GM12878 (cell line): ENCODE results near the gene CALHM3. TPM values are rescaled to one million over a fixed set of nuclear protein-coding genes. Genes with fewer than 3 reads are reported as not detected.
A peak's percentile ranks its signal among the peaks of the same experiment; 100 is the strongest.

ENCODE experiments used
- ATAC-seq: fragments of 200-7000 bp; cut with Tn5 transposase; 3 replicates; pipeline ENCODE4 v1.9.1; 2020; ENCODE audit warnings: mild to moderate bottlenecking, moderate library complexity
- BruUV-seq: library from RNA; stranded (reverse); fragments of 400-500 nt; replicated peaks from 2 replicates; lab custom pipeline; 2021; lab: Mats Ljungman, UMichigan
- CTCF ChIA-PET: fragments of 300-600 bp; sonication (Branson Sonifier 250); formaldehyde crosslinking; extraction: SDS; loops from one replicate; lab custom pipeline; 2021; ENCODE audit warnings: inconsistent platforms; lab: Yijun Ruan, JAX
- POLR2A ChIA-PET: fragments of 350-600 bp; formaldehyde crosslinking; extraction: SDS; loops from one replicate; lab custom pipeline; 2021; ENCODE audit warnings: inconsistent platforms; lab: Charles Lee
- RAD21 ChIA-PET: fragments of 300-600 bp; sonication (Branson Sonifier 250); formaldehyde crosslinking; loops from one replicate; lab custom pipeline; 2023; ENCODE audit warnings: antibody characterized with exemption; ENCODE audit not compliant: unreplicated experiment; lab: Charles Lee
- SMC1A ChIA-PET: fragments of 300-600 bp; sonication (Branson Sonifier 250); formaldehyde crosslinking; loops from one replicate; lab custom pipeline; 2023; ENCODE audit not compliant: unreplicated experiment, uncharacterized antibody; lab: Charles Lee
- DNase-seq: peaks from one replicate; pipeline ENCODE4 v3.0.0-alpha.2; 2011; ENCODE audit warnings: low read depth, low spot score
- FAIRE-seq: peaks from 3 replicates; lab custom pipeline; 2011; peaks lifted over from hg19 to GRCh38; lab: Jason Lieb, UNC
- H2AFZ ChIP-seq: 2 replicates; pipeline ENCODE4 v1.6.0; 2011; ENCODE audit warnings: low read depth, low read length, control low read depth; ENCODE audit not compliant: control insufficient read depth
- H3K27ac ChIP-seq: 2 replicates; pipeline ENCODE4 v1.5.1; 2011; ENCODE audit warnings: control low read depth; ENCODE audit not compliant: control insufficient read depth, insufficient read depth
- H3K27me3 ChIP-seq, 2 experiments: replicated peaks in 1 of 2; 2 replicates each; pipeline versions ENCODE4 v1.6.0 to v1.6.1; 2011; ENCODE audit warnings: low read length in 1 of 2; ENCODE audit not compliant: control insufficient read depth in 2 of 2, insufficient read depth in 2 of 2
- H3K36me3 ChIP-seq, 2 experiments: 2 replicates each; pipeline ENCODE4 v1.5.1; 2011; ENCODE audit warnings: low read length in 1 of 2; ENCODE audit not compliant: control insufficient read depth in 2 of 2, insufficient read depth in 2 of 2
- H3K4me1 ChIP-seq: 2 replicates; pipeline ENCODE4 v1.6.1; 2011; ENCODE audit warnings: mild to moderate bottlenecking, low read length, moderate library complexity, mixed read lengths; ENCODE audit not compliant: control insufficient read depth, insufficient read depth
- H3K4me2 ChIP-seq: 2 replicates; pipeline ENCODE4 v1.6.0; 2011; ENCODE audit warnings: control low read depth; ENCODE audit not compliant: control insufficient read depth, insufficient read depth
- H3K4me3 ChIP-seq: fragments of 200-600 bp; sonication (generic); 2 replicates; pipeline ENCODE4 v1.5.1; 2016
- H3K79me2 ChIP-seq: 2 replicates; pipeline ENCODE4 v1.6.0; 2011; ENCODE audit warnings: low read length; ENCODE audit not compliant: control insufficient read depth, insufficient read depth
- H3K9ac ChIP-seq: 2 replicates; pipeline ENCODE4 v1.8.0; 2011; ENCODE audit warnings: low read length, control low read depth, mixed read lengths; ENCODE audit not compliant: control insufficient read depth, insufficient read depth
- H3K9me3 ChIP-seq: replicated peaks from 3 replicates; pipeline ENCODE4 v1.5.1; 2011; ENCODE audit warnings: mild to moderate bottlenecking, low read length; ENCODE audit not compliant: control insufficient read depth, insufficient read depth
- H4K20me1 ChIP-seq: 2 replicates; pipeline ENCODE4 v1.6.0; 2011; ENCODE audit not compliant: control insufficient read depth, insufficient read depth
- CEBPZ ChIP-seq: fragments of 150-350 bp; IDR thresholded peaks from 2 replicates; pipeline ENCODE4 v1.6.1; 2016; ENCODE audit warnings: low read depth, low read length
- CHD1 ChIP-seq: IDR thresholded peaks from 2 replicates; pipeline ENCODE4 v1.6.1; 2012; ENCODE audit warnings: low read depth, low read length, improper control_type of control experiment
- CHD4 ChIP-seq: fragments of 200-600 bp; sonication (generic); IDR thresholded peaks from 2 replicates; pipeline ENCODE4 v1.6.1; 2016; ENCODE audit warnings: mild to moderate bottlenecking
- CREM ChIP-seq: IDR thresholded peaks from 2 replicates; pipeline ENCODE4 v1.6.1; 2014; ENCODE audit warnings: antibody characterized with exemption, low read depth
- CUX1 ChIP-seq: IDR thresholded peaks from 2 replicates; pipeline ENCODE4 v1.6.1; 2012; ENCODE audit warnings: improper control_type of control experiment, low read depth, low read length; ENCODE audit not compliant: insufficient replicate concordance
- EGR1 ChIP-seq, 2 experiments: IDR thresholded peaks; 1 replicate in 1 of 2; 2 replicates in 1 of 2; pipeline ENCODE4 v1.6.1; 2011 to 2012; ENCODE audit warnings: low read depth in 2 of 2, low read length in 2 of 2, borderline replicate concordance in 1 of 2, mild to moderate bottlenecking in 1 of 2, moderate library complexity in 1 of 2
- IKZF1 ChIP-seq: fragments of 450-650 bp; conservative IDR thresholded peaks from 2 replicates; pipeline ENCODE4 v1.6.1; 2017; ENCODE audit warnings: antibody characterized with exemption, mild to moderate bottlenecking
- PKNOX1 ChIP-seq: fragments of 450-650 bp; IDR thresholded peaks from 2 replicates; pipeline ENCODE4 v1.6.1; 2016; ENCODE audit warnings: mild to moderate bottlenecking
- SPI1 ChIP-seq: IDR thresholded peaks from 2 replicates; pipeline ENCODE4 v1.6.1; 2011; ENCODE audit warnings: low read depth, mild to moderate bottlenecking, low read length, moderate library complexity, borderline replicate concordance; ENCODE audit not compliant: insufficient read depth
- ZNF274 ChIP-seq: IDR thresholded peaks from one replicate; pipeline ENCODE4 v1.8.0; 2011; ENCODE audit not compliant: insufficient read length, insufficient read depth
- WGBS: methylation state at CpG from one replicate; pipeline ENCODE4 v1.1.6; 2016; ENCODE audit warnings: low lambda C conversion rate; ENCODE audit not compliant: insufficient replicate concordance, insufficient coverage; ENCODE audit errors: missing lambda C conversion rate; 5-methylcytosine and 5-hydroxymethylcytosine counted together
- in situ Hi-C: fragments of 300-500 bp; cut with MboI; formaldehyde crosslinking; loops from 9 replicates; pipeline ENCODE4 v1.14.3; 2018; ENCODE audit warnings: mixed read lengths
- intact Hi-C: fragments of 100-400 bp; cut with micrococcal nuclease; formaldehyde crosslinking; loops from one replicate; pipeline ENCODE4 v1.14.2; 2022; ENCODE audit not compliant: unreplicated experiment
- polyA plus RNA-seq, 11 experiments: library from polyadenylated mRNA; depleted of rRNA in 4 of 11; unstranded in 6 of 11; stranded (reverse) in 5 of 11; fragments of >200 nt; fragmentation: Nextera tagmentation in 4 of 11; fragmentation: Illumina TruSeq in 1 of 11; extraction: Ambion mirVana in 4 of 11; extraction: Trizol in 1 of 11; gene quantifications; 1 replicate in 1 of 11; 2 replicates in 10 of 11; pipeline versions ENCODE4 v1.2.1 to v1.2.3, GENCODE V29; 2011 to 2016; ENCODE audit warnings: inconsistent platforms in 2 of 11, missing spikeins in 2 of 11, low read depth in 1 of 11
- total RNA-seq, 4 experiments: library from RNA; depleted of rRNA in 3 of 4; stranded (reverse); fragments of >200 nt in 3 of 4; fragmentation: Illumina TruSeq in 1 of 4; extraction: Trizol in 1 of 4; gene quantifications; 2 replicates each; pipeline versions ENCODE4 v1.2.1 to v1.2.3, GENCODE V29; 2013 to 2021

CALHM3 gene
- total and polyA plus RNA-seq, 10 of the 15 experiments (the other 5 are each of a cell fraction or from before 2014, with no cell fraction given), result 0.03 to 0.42 (median 0.11) TPM; not detected in 5

GRCh38 chr10:103476046-103476768 is 2.8 kb downstream of the CALHM3 start:
- H2AFZ ChIP-seq, result peak overlapping the region; percentile 27
- intact Hi-C loops (no loop called here), in situ Hi-C loops (loop anchor here (5.0 kb wide), 1 partner anchor 59 kb away; no protein-coding TSS in a partner anchor)
- H3K4me2 ChIP-seq, result no peak overlapping the region
- ChIA-PET POLR2A (interaction anchor here (1.1 to 3.8 kb wide), 6 partner anchors 10 to 57 kb away, joined by 3 to 35 read pairs (median 11); partner anchors contain the start of genes CALHM1 and CALHM2), RAD21 (interaction anchor here (0.7 to 4.7 kb wide), 15 partner anchors 9 to 826 kb away, joined by 3 to 73 read pairs (median 4); partner anchors contain the start of genes CALHM1 and CALHM2), CTCF (interaction anchor here (0.6 to 10.6 kb wide), 26 partner anchors 9 to 408 kb away, joined by 3 to 195 read pairs (median 4); partner anchors contain the start of genes CALHM1, CALHM2, NEURL1 and NT5C2), SMC1A (interaction anchor here (0.7 to 9.8 kb wide), 18 partner anchors 9 to 215 kb away, joined by 3 to 124 read pairs (median 6); partner anchors contain the start of genes CALHM1 and CALHM2)
- FAIRE-seq (peak; percentile 56), DNase-seq (no peak), ATAC-seq (peak; percentile 80)
- no peaks in the 10 kb centered on the region for H3K9me3 ChIP-seq
- no peaks in the 10 kb centered on the region for H3K79me2 ChIP-seq
- H3K27ac ChIP-seq, result no peak overlapping the region
- H4K20me1 ChIP-seq, result no peaks in the 10 kb centered on the region
- BruUV-seq, result no TSS peak
- H3K9ac ChIP-seq, result peak overlapping the region; percentile 14; the same call in 1 of the 2 replicates
- H3K27me3 ChIP-seq, result no peaks in the 10 kb centered on the region
- no peak overlapping the region for H3K4me3 ChIP-seq
- H3K4me1 ChIP-seq, result peaks cover 29% of the 10 kb centered on the region
- no peaks in the 10 kb centered on the region for H3K36me3 ChIP-seq
- WGBS, result 83% methylated on average over 11 of the region's 11 CpGs
- TF ChIP-seq SPI1 (peak; percentile 44; the same call in 1 of the 2 replicates), IKZF1 (peak; percentile 56; the same call in 1 of the 2 replicates), CUX1 (no peak), CREM (no peak), CHD1 (no peak), EGR1 (IDR thresholded peaks at IDR 0.05; ENCODE audit: borderline replicate concordance in 1 of 2, low read depth in 2 of 2, low read length in 2 of 2) (no peak), PKNOX1 (no peak), CEBPZ (no peak), ZNF274 (no peak), CHD4 (no peak)
